Measurements from ENCODE around the gene ZCCHC14.

The ZCCHC14 gene

GRCh38 chr16:87460936-87461335, 31.9 kb downstream of the ZCCHC14 start:
- no peaks in the 10 kb centered on the region for H3F3A ChIP-seq (ENCODE audit: control insufficient read depth, insufficient read depth)
- no peak overlapping the region for H3K27ac ChIP-seq (ENCODE audit: low read depth, low read length)
- H3K79me2 ChIP-seq (ENCODE audit: control insufficient read depth, low read length): peaks cover 4% of the 10 kb centered on the region; the same call in 1 of the 2 replicates
- H3K9me3 ChIP-seq (ENCODE audit: control insufficient read depth, insufficient read depth, low read length): no peaks in the 10 kb centered on the region
- H3K27me3 ChIP-seq (ENCODE audit: control insufficient read depth, low read length): no peaks in the 10 kb centered on the region
- no peaks in the 10 kb centered on the region for H4K20me1 ChIP-seq (ENCODE audit: control insufficient read depth, insufficient read depth, low read depth, low read length)
- H3K4me2 ChIP-seq (ENCODE audit: low read length): no peak overlapping the region
- no peaks in the 10 kb centered on the region for H3K9me2 ChIP-seq (replicated peaks; ENCODE audit: control insufficient read depth, low read length)
- no peak overlapping the region for H3K4me3 ChIP-seq (ENCODE audit: low read length)
- no peaks in the 10 kb centered on the region for H3K36me3 ChIP-seq (ENCODE audit: control insufficient read depth, low read length)
- H3K4me1 ChIP-seq (ENCODE audit: control insufficient read depth, low read length): peaks cover 29% of the 10 kb centered on the region
- TF ChIP-seq EZH2phosphoT487 (IDR thresholded peaks at IDR 0.05; ENCODE audit: borderline replicate concordance, low read length) (no peak), CTCF (IDR thresholded peaks at IDR 0.05; ENCODE audit: low read depth, low read length, poor library complexity, severe bottlenecking) (no peak)

DNA sequence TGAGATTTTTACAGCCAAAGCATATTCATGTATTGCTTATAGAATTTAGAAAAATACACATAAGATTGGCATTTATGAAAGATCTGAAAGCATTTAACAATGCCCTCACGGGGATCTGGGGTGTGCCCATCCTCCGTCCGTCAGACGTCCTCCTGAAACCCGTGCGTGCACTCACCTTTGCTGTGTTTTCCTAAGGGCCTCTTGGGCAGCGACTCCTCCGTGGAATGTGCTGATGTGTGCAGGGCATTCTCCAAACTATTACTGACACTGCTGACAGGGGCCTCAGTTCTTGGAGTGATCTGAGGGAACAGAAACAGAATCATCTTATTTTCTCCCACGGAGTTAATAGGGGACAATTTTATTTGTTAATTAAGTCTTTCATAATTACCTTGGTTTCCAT, 33.0 kb downstream of the ZCCHC14 start:
- H3K9me3 ChIP-seq (ENCODE audit: control insufficient read depth, insufficient read depth, low read length): no peaks in the 10 kb centered on the region
- H3K27me3 ChIP-seq (ENCODE audit: control insufficient read depth, low read length): no peaks in the 10 kb centered on the region; the same call in 1 of the 2 replicates
- H3K79me2 ChIP-seq (ENCODE audit: control insufficient read depth, low read length): peaks cover under 1% of the 10 kb centered on the region; the same call in 1 of the 2 replicates
- no peak overlapping the region for H3K27ac ChIP-seq (ENCODE audit: low read depth, low read length)
- TF ChIP-seq EZH2phosphoT487 (IDR thresholded peaks at IDR 0.05; ENCODE audit: borderline replicate concordance, low read length) (no peak), CTCF (IDR thresholded peaks at IDR 0.05; ENCODE audit: low read depth, low read length, poor library complexity, severe bottlenecking) (no peak)
- no peaks in the 10 kb centered on the region for H3K9me2 ChIP-seq (replicated peaks; ENCODE audit: control insufficient read depth, low read length)
- no peaks in the 10 kb centered on the region for H4K20me1 ChIP-seq (ENCODE audit: control insufficient read depth, insufficient read depth, low read depth, low read length)
- H3F3A ChIP-seq (ENCODE audit: control insufficient read depth, insufficient read depth): no peaks in the 10 kb centered on the region
- peaks cover 17% of the 10 kb centered on the region for H3K4me1 ChIP-seq (ENCODE audit: control insufficient read depth, low read length)
- no peak overlapping the region for H3K4me2 ChIP-seq (ENCODE audit: low read length)
- H3K4me3 ChIP-seq (ENCODE audit: low read length): no peak overlapping the region
- H3K36me3 ChIP-seq (ENCODE audit: control insufficient read depth, low read length): no peaks in the 10 kb centered on the region

DNA sequence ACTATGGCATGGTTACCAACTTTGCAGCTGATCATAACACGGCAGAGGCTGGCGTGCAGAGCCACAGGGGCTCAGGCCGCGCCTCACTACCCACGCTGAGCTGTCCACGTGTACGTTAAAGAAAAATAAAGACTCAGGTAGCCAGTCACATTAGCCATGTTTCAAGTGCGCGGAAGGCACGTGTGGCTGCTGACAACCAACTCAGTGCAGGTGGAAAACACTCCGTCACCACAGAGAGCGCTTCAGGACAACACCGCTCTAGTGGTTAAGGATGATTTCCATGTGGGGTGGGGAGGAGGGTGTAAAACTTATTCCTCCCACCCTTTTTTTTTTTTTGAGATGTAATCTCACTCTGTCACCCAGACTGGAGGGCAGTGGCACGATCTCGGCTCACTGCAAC, 33.8 kb downstream of the ZCCHC14 start:
- Histone ChIP-seq H3K36me3 (ENCODE audit: control insufficient read depth, low read length) (no peaks in the 10 kb centered on the region), H3K4me2 (ENCODE audit: low read length) (no peak overlapping the region), H3K4me1 (ENCODE audit: control insufficient read depth, low read length) (peaks cover 9% of the 10 kb centered on the region), H3K9me2 (replicated peaks; ENCODE audit: control insufficient read depth, low read length) (no peaks in the 10 kb centered on the region), H3K27ac (ENCODE audit: low read depth, low read length) (no peak overlapping the region), H3K9me3 (ENCODE audit: control insufficient read depth, insufficient read depth, low read length) (no peaks in the 10 kb centered on the region), H3K4me3 (ENCODE audit: low read length) (no peak overlapping the region), H3K79me2 (ENCODE audit: control insufficient read depth, low read length) (no peaks in the 10 kb centered on the region), H3F3A (ENCODE audit: control insufficient read depth, insufficient read depth) (no peaks in the 10 kb centered on the region), H4K20me1 (ENCODE audit: control insufficient read depth, insufficient read depth, low read depth, low read length) (no peaks in the 10 kb centered on the region), H3K27me3 (ENCODE audit: control insufficient read depth, low read length) (no peaks in the 10 kb centered on the region; the same call in 1 of the 2 replicates)
- TF ChIP-seq CTCF (IDR thresholded peaks at IDR 0.05; ENCODE audit: low read depth, low read length, poor library complexity, severe bottlenecking): no peak
- TF ChIP-seq EZH2phosphoT487 (IDR thresholded peaks at IDR 0.05; ENCODE audit: borderline replicate concordance, low read length): no peak

Data from DOHH2 (cell line).